ENCODE data around the gene PTGFR.

PTGFR gene

GRCh38 chr1:78520843-78521242, 30.1 kb downstream of the PTGFR start:
- no peak for DNase-seq

- DNase-seq, result no peak
Observed at GRCh38 chr1:78522136-78522535, 31.4 kb downstream of the PTGFR start.

- DNase-seq, result peak; percentile 75
Observed at GRCh38 chr1:78526496-78526895, 35.7 kb downstream of the PTGFR start.

GRCh38 chr1:78527706-78528105, 36.9 kb downstream of the PTGFR start:
- DNase-seq, result no peak

GRCh38 chr1:78533527-78533926, 42.8 kb downstream of the PTGFR start:
- DNase-seq, result no peak

- no peak for DNase-seq
Observed at GRCh38 chr1:78535286-78535685, 44.5 kb downstream of the PTGFR start.

- no peak for DNase-seq
Observed at GRCh38 chr1:78536427-78536826, 45.7 kb downstream of the PTGFR start.

- no peak for DNase-seq
Observed at GRCh38 chr1:78540048-78540447, 49.3 kb downstream of the PTGFR start.

- no peak for DNase-seq
Observed at GRCh38 chr1:78541479-78541878, 50.7 kb downstream of the PTGFR start.

GRCh38 chr1:78543941-78544643, 53.3 kb downstream of the PTGFR start:
- peak; percentile 24 for DNase-seq

GRCh38 chr1:78547081-78547480, 56.3 kb downstream of the PTGFR start:
- DNase-seq, result no peak

- DNase-seq, result no peak
Observed at GRCh38 chr1:78549331-78549730, 58.6 kb downstream of the PTGFR start.

GRCh38 chr1:78549891-78550290, 59.1 kb downstream of the PTGFR start:
- peak; percentile 20 for DNase-seq

- DNase-seq, result peak; percentile 73
Observed at GRCh38 chr1:78553859-78554258, 63.1 kb downstream of the PTGFR start.

- DNase-seq, result no peak
Observed at GRCh38 chr1:78554840-78555239, 64.1 kb downstream of the PTGFR start.

GRCh38 chr1:78559680-78560079, 68.9 kb downstream of the PTGFR start:
- no peak for DNase-seq

- no peak for DNase-seq
Observed at GRCh38 chr1:78560811-78561210, 70.0 kb downstream of the PTGFR start.

GRCh38 chr1:78561856-78562255, 71.1 kb downstream of the PTGFR start:
- DNase-seq, result no peak

GRCh38 chr1:78565393-78565792, 74.6 kb downstream of the PTGFR start:
- DNase-seq, result no peak

GRCh38 chr1:78570539-78570938, 79.8 kb downstream of the PTGFR start:
- DNase-seq, result no peak

- no peak for DNase-seq
Observed at GRCh38 chr1:78577257-78578100, 86.7 kb downstream of the PTGFR start.

GRCh38 chr1:78586572-78586971, 95.8 kb downstream of the PTGFR start:
- DNase-seq, result no peak

- no peak for DNase-seq
Observed at GRCh38 chr1:78587211-78587610, 96.4 kb downstream of the PTGFR start.

Measured in DMS53 (cell line).